Muscle layer of colon (tissue), 2 donors: Measurements from ENCODE around the gene SIX2.

Source experiments
- H3K27ac ChIP-seq: one replicate; pipeline ENCODE4 v1.7.0; 2013; ENCODE audit warnings: low read depth, mild to moderate bottlenecking, low read length, moderate library complexity
- H3K27me3 ChIP-seq, 2 donors: one replicate each; pipeline ENCODE4 v1.7.0; 2013; ENCODE audit warnings: low read length in 2 of 2, mild to moderate bottlenecking in 2 of 2; ENCODE audit not compliant: insufficient read depth in 2 of 2, control insufficient read depth in 1 of 2
- H3K36me3 ChIP-seq: one replicate; pipeline ENCODE4 v1.7.0; 2013; ENCODE audit warnings: mild to moderate bottlenecking, low read length; ENCODE audit not compliant: insufficient read depth
- H3K4me1 ChIP-seq: one replicate; pipeline ENCODE4 v1.7.0; 2013; ENCODE audit warnings: mild to moderate bottlenecking, low read length; ENCODE audit not compliant: insufficient read depth
- H3K4me3 ChIP-seq, 2 donors: one replicate each; pipeline ENCODE4 v1.7.0; 2013; ENCODE audit warnings: low read length in 2 of 2, low read depth in 1 of 2, mild to moderate bottlenecking in 1 of 2, moderate library complexity in 1 of 2
- H3K9ac ChIP-seq: one replicate; pipeline ENCODE4 v1.7.0; 2013; ENCODE audit warnings: low read length
- H3K9me3 ChIP-seq: one replicate; pipeline ENCODE4 v1.7.0; 2013; ENCODE audit warnings: mild to moderate bottlenecking, low read length
- donor health status: abdominal sarcoma.
- donor health status: Adenocarcinoma of cecum.

SIX2 gene

DNA sequence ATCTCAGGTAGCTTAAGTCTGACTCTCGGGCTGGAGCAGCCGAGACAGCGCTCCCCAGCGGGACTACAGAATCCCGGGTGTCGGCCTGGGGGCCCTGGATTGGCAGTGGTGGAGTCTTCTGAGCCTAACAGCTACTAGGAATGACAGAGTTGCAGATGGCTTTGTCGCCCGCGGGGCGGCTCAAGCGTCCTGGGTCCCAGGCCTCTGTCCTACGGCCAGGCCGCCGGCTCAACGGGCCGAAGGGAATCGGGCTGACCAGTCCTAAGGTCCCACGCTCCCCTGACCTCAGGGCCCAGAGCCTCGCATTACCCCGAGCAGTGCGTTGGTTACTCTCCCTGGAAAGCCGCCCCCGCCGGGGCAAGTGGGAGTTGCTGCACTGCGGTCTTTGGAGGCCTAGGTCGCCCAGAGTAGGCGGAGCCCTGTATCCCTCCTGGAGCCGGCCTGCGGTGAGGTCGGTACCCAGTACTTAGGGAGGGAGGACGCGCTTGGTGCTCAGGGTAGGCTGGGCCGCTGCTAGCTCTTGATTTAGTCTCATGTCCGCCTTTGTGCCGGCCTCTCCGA, 8.8 kb downstream of the SIX2 start:
- Histone ChIP-seq H3K27me3 (peaks cover 51 to 73% of the 10 kb centered on the region in 2 donors), H3K27ac (no peak overlapping the region), H3K4me3 (peak overlapping the region; percentile 35 to 45), H3K36me3 (no peaks in the 10 kb centered on the region), H3K9ac (no peak overlapping the region), H3K4me1 (peaks cover 15% of the 10 kb centered on the region), H3K9me3 (no peaks in the 10 kb centered on the region)

DNA sequence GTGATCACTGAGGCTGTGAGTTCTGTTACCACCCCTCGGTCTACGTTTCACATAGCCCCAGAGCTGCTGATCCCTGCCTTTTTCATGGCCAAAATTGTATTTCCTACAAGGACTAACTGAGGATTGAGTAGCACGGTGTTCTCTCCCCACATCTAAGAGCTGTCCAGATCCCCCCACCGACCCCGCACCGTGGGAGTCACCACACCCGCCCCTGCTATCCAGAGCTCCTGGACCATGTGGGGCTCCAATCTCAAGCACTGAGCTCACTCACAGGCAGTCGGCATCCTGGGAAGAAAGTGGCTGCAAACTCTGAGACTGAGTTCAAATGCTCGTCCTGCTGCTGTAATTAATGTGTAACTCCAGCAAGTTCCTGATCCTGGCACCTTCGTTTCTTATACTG, 9.7 kb downstream of the SIX2 start:
- no peaks in the 10 kb centered on the region for H3K36me3 ChIP-seq
- H3K4me3 ChIP-seq, result no peak overlapping the region
- H3K9ac ChIP-seq, result no peak overlapping the region
- peaks cover 12% of the 10 kb centered on the region for H3K4me1 ChIP-seq
- no peak overlapping the region for H3K27ac ChIP-seq
- peaks cover 48 to 65% of the 10 kb centered on the region in 2 donors for H3K27me3 ChIP-seq
- no peaks in the 10 kb centered on the region for H3K9me3 ChIP-seq

DNA sequence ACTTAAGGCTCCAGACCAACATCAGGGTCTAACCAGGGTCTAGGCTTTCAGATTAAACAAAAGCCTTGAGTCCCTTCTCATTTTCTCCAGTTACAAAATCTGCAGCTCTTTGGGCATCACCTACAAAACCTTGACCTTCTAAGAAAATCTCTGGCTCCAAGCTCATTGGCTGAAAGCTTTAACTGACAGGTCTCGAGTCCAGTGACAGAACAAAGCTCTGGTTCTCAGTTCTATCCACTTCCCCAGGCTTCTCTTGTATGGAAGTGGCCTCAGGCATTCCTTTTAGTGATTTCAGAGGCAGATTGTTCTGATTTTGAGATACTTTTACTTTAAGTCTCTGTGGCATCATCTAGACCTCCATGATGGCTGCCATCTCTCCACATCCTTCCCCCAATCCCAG, 11.3 kb downstream of the SIX2 start:
- Histone ChIP-seq H3K9ac (no peak overlapping the region), H3K4me3 (no peak overlapping the region), H3K4me1 (peaks cover 4% of the 10 kb centered on the region), H3K9me3 (no peaks in the 10 kb centered on the region), H3K27ac (no peak overlapping the region), H3K36me3 (no peaks in the 10 kb centered on the region), H3K27me3 (peaks cover 33 to 49% of the 10 kb centered on the region in 2 donors)

DNA sequence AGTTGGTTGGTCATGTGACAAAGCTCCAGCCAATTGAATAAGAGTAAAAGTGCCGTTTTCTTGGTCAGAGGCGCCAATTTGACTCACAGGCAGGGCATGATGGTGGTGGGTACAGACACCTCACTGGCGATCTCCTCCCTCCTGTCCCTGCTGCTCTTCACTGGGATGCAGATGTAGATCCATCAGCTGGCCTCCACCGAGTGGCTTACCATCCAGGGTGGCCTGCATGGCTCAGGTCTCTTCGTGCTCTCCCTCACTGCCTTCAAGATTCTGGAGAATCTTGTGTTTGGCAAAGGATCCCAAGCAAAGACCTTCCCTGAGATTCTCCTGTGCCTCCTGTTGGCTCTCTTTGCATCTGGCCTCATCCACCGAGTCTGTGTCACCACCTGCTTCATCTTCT, 12.9 kb downstream of the SIX2 start:
- H3K4me3 ChIP-seq, result no peak overlapping the region
- no peaks in the 10 kb centered on the region for H3K36me3 ChIP-seq
- no peak overlapping the region for H3K27ac ChIP-seq
- peaks cover 4% of the 10 kb centered on the region for H3K4me1 ChIP-seq
- no peaks in the 10 kb centered on the region for H3K9me3 ChIP-seq
- peaks cover 19 to 33% of the 10 kb centered on the region in 2 donors for H3K27me3 ChIP-seq
- H3K9ac ChIP-seq, result no peak overlapping the region

DNA sequence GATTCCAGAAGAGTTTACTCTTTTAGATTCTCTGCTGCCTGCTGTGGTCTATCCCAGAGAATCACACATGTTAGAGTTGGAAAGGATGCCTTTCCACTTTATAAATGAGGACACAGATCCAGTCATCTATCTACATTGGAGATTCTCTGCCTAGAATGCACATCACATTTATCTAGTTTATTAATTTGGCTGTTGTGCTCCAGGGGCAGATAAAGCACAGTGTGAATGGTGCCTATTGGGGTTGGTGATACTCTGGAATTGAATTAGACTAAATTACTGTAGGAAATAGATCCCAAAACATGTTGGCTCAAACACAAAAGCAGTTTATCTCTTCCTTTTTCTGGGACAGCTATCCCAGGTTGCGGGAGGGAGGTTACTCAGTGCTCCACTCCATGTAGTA, 14.9 kb downstream of the SIX2 start:
- Histone ChIP-seq H3K4me3 (no peak overlapping the region), H3K9me3 (no peaks in the 10 kb centered on the region), H3K4me1 (no peaks in the 10 kb centered on the region), H3K27ac (no peak overlapping the region), H3K27me3 (peaks cover 4 to 13% of the 10 kb centered on the region in 2 donors), H3K36me3 (no peaks in the 10 kb centered on the region), H3K9ac (no peak overlapping the region)

DNA sequence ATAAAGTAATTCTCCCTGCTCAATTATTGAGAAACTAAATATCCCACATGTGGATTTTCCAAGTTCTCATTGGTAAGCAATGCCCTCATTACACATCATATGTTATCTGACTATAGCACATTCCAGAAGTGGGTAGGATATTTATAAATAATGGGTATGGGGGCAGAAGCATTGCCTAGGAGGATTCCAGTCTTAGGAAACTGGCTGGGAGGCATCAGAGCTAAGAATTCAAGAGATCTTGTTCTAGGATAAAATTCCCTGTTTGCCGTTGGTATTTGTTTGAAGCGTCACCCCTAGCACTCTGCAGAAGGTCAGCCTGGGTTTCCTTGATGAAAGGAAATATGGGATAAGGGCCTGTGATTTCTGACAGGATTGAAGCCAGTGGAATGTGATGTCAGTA, 20.1 kb downstream of the SIX2 start:
- Histone ChIP-seq H3K9me3 (peaks cover 6% of the 10 kb centered on the region), H3K9ac (no peak overlapping the region), H3K27ac (no peak overlapping the region), H3K27me3 (peaks cover 0 to 3% of the 10 kb centered on the region in 2 donors), H3K4me1 (no peaks in the 10 kb centered on the region), H3K4me3 (no peak overlapping the region), H3K36me3 (no peaks in the 10 kb centered on the region)

DNA sequence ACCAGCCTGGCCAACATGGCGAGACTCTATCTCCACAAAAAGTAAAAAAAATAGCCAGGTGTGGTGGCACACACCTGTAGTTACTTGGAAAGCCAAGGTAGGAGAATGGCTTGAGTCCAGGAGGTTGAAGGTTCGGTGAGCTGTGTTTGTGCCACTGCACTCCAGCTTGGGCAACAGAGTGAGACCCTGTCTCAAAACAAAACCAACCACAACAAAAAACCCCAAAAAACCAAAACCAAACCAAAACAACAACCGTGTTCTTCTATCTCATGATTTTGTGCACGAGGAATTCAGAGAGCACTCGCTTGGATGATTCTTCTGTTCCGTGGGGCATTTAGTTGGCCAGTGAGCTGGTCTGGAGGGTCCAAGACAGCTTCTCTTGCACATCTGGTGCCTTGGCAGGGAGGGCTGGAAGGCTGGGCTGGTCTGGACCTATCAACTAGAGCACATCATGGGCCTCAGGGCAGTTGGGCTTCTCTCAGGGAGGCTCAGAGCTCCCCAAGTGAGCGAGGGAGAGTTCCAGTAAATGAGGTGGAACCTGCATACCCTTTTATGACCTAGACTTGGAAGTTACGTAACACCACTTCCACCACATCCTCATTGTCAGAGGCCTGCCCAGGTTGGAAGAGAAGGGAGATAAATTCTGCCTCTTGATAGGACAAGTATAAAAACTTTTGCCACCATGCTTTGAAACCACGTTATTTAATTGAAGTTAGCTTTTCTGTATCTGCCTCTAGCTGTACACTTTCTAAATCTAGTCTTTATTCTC, 25.2 kb downstream of the SIX2 start:
- Histone ChIP-seq H3K27ac (no peak overlapping the region), H3K36me3 (no peaks in the 10 kb centered on the region), H3K9ac (no peak overlapping the region), H3K27me3 (no peaks in the 10 kb centered on the region), H3K4me3 (no peak overlapping the region), H3K9me3 (peaks cover 6% of the 10 kb centered on the region), H3K4me1 (no peaks in the 10 kb centered on the region)

DNA sequence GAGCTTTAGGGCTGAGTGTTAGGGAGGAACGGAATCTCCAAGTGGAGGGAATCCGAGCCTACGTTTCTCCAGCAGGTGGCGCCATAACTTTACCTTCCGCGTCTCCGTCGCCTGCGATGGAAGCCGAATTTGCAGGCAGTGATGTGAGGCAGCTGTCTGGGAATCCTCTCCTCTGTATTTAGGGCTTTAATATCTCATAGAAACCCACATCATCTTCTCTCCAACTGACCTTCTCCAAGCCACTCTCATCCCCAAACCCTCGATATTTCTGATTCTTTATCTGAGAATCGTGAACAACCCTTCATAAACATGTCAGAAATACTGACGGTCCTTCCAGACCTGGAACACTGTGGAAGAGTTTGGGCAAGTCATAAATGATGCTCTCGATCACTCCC, 27.5 kb downstream of the SIX2 start:
- Histone ChIP-seq H3K4me3 (no peak overlapping the region), H3K9me3 (no peaks in the 10 kb centered on the region), H3K4me1 (no peaks in the 10 kb centered on the region), H3K9ac (no peak overlapping the region), H3K27ac (no peak overlapping the region), H3K36me3 (no peaks in the 10 kb centered on the region), H3K27me3 (no peaks in the 10 kb centered on the region)

DNA sequence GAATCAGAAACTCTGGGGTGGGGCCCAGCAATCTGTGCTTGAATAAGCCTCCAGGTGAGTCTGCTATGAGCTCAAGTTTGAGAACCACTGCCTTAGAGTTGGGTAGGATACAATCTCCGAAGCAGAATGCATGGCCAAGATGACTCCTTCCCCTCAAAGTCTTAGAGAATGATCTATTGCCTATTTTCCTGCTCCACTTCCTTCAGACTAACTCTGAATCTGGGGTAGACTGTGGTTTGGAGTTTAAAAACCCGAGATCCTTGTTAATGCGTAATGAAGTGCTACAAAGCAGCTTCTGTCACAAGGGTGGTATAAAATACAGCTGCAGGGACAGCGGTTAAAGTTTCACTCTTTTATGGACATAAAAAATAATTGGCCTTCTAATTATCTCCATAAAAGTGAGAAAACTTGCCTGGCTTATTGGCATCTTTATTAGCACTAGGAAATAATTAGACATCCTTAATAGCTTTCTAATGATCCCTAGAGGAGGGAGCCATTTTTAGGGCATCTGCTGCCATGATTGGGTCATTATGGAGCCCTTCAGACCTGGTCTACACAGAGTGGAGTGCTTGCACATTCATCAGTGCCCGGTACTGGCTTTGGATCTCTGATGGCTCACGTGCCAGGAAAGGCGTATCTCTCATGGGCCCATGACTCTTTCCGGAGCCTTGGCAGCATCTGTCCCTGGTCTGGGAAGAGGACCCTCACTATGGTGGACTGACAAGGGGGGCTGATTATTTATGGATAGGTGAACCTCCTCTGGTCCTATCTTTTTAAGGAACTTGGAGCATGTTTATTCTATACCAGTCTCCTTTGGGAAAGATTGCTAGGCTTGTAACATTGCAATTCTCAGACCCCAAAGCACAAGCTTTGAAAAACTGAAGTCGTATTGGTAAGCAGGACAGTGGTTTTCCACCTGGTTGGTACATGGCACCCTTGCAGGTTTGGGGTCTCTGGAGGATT, 28.2 kb downstream of the SIX2 start:
- H3K4me3 ChIP-seq, result no peak overlapping the region
- no peak overlapping the region for H3K9ac ChIP-seq
- no peaks in the 10 kb centered on the region for H3K4me1 ChIP-seq
- no peak overlapping the region for H3K27ac ChIP-seq
- H3K27me3 ChIP-seq, result peaks cover 0 to 2% of the 10 kb centered on the region in 2 donors
- no peaks in the 10 kb centered on the region for H3K9me3 ChIP-seq
- no peaks in the 10 kb centered on the region for H3K36me3 ChIP-seq

DNA sequence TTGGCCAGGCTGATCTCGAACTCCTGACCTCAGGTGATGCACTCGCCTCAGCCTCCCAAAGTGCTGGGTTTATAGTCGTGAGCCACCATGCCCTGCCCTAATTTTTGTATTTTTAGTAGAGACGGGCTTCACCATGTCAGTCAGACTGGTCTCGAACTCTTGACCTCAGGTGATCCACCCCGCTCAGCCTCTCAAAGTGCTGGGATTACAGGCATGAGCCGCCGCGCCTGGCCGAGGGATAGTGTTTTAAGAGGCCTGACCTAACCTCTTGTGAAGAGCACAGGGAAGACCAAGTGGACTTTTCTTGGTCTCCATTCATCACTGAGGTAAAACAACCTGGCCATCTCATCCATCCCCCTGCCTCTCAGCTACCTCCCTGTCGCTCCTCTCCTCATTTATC, 29.7 kb downstream of the SIX2 start:
- no peaks in the 10 kb centered on the region for H3K36me3 ChIP-seq

More for the DNA sequence above, 29.7 kb downstream of the SIX2 start:
- Histone ChIP-seq H3K4me3 (no peak overlapping the region), H3K27ac (no peak overlapping the region), H3K9ac (no peak overlapping the region), H3K4me1 (no peaks in the 10 kb centered on the region), H3K27me3 (peaks cover 0 to 4% of the 10 kb centered on the region in 2 donors), H3K9me3 (no peaks in the 10 kb centered on the region)
